ENCODE data around the gene JAM3. TPM values are rescaled to one million over a fixed set of nuclear protein-coding genes. Genes with fewer than 3 reads are reported as not detected.

JAM3 gene
- 39.6 and 62.3 TPM in 2 replicates for total RNA-seq

DNA sequence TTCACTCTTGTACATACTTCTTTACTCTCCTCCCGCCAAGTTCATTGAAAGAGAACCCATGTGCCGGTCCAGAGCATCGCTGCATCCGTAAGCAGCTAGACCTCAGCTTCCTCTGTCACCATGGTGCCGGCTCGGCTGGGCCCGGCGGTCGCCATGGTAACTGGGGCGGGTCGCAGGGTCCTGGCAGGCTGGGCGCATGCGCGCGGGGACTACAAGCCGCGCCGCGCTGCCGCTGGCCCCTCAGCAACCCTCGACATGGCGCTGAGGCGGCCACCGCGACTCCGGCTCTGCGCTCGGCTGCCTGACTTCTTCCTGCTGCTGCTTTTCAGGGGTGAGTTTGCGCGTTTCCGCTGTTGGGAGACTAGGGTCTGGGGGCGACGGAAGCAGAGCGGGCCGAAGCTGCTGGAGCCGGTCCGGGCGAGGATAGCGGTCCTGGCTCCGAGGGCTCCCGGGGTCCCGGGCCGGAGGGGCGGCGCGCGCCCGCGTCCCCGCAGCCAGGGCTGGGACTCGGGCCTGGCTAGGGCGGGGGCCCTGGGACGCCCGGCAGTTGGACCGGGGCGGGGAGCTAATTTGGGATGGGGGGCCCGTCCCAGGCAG is at the start of gene JAM3:
JAM3 (plus strand) TSS at position 244 of the 597 bp plus-strand sequence; CDS start at position 256, 12 bp downstream.

Other genes with a start within 250 kb of the JAM3 start
- not detected in 2 replicates for gene SPATA19, start 223.6 kb upstream of the JAM3 start, total RNA-seq
- gene IGSF9B, start 112.1 kb upstream of the JAM3 start, total RNA-seq: 0.19 TPM in 1 of 2 replicates, not detected in the other
- gene NCAPD3, start 154.9 kb downstream of the JAM3 start, total RNA-seq: 15.2 and 27.7 TPM in 2 replicates
- 19.1 and 41.9 TPM in 2 replicates for gene VPS26B, start 155.6 kb downstream of the JAM3 start, total RNA-seq
- gene THYN1, start 184.3 kb downstream of the JAM3 start, total RNA-seq: 49.2 and 49.7 TPM in 2 replicates
- gene ACAD8, start 184.5 kb downstream of the JAM3 start, total RNA-seq: 19.4 and 23.9 TPM in 2 replicates
- gene GLB1L3, start 207.3 kb downstream of the JAM3 start, total RNA-seq: not detected in 2 replicates